Right kidney (tissue), 9 donors: ENCODE results near the gene SH3BGRL.

Experiments used
- DNase-seq: peaks from one replicate; pipeline ENCODE4 v3.0.0-alpha.2; 2016
- long read RNA-seq, 8 donors: transcript quantifications; one replicate each; lab custom pipeline, GENCODE V29; 2026

Gene SH3BGRL
- long read RNA-seq, donor 1, transcript SH3BGRL-201 (4 exons, 1,923 nt) = major isoform, 142 of 150 reads
- long read RNA-seq, donor 1, partial matches to known transcripts = 8 of 150 reads
- long read RNA-seq, donor 1, other reads (novel, unspliced or antisense) = 0 of 150 reads
- long read RNA-seq, donor 2, transcript SH3BGRL-201 (4 exons, 1,923 nt) = major isoform, 88 of 90 reads
- long read RNA-seq, donor 2, partial matches to known transcripts = 0 of 90 reads
- long read RNA-seq, donor 2, other reads (novel, unspliced or antisense) = 0 of 90 reads
- long read RNA-seq, donor 3, transcript SH3BGRL-201 (4 exons, 1,923 nt) = major isoform, 59 of 65 reads
- long read RNA-seq, donor 3, partial matches to known transcripts = 5 of 65 reads
- long read RNA-seq, donor 3, other reads (novel, unspliced or antisense) = 0 of 65 reads
- long read RNA-seq, donor 4, transcript SH3BGRL-201 (4 exons, 1,923 nt) = major isoform, 106 of 106 reads
- long read RNA-seq, donor 4, partial matches to known transcripts = 0 of 106 reads
- long read RNA-seq, donor 4, other reads (novel, unspliced or antisense) = 0 of 106 reads
- long read RNA-seq, donor 5, transcript SH3BGRL-201 (4 exons, 1,923 nt) = major isoform, 115 of 122 reads
- long read RNA-seq, donor 5, partial matches to known transcripts = 7 of 122 reads
- long read RNA-seq, donor 5, other reads (novel, unspliced or antisense) = 0 of 122 reads
- long read RNA-seq, donor 6, transcript SH3BGRL-201 (4 exons, 1,923 nt) = major isoform, 98 of 104 reads
- long read RNA-seq, donor 6, partial matches to known transcripts = 5 of 104 reads
- long read RNA-seq, donor 6, other reads (novel, unspliced or antisense) = 0 of 104 reads
- long read RNA-seq, donor 7, transcript SH3BGRL-201 (4 exons, 1,923 nt) = major isoform, 158 of 190 reads
- long read RNA-seq, donor 7, partial matches to known transcripts = 32 of 190 reads
- long read RNA-seq, donor 7, other reads (novel, unspliced or antisense) = 0 of 190 reads
- long read RNA-seq, donor 8, transcript SH3BGRL-201 (4 exons, 1,923 nt) = major isoform, 126 of 132 reads
- long read RNA-seq, donor 8, partial matches to known transcripts = 5 of 132 reads
- long read RNA-seq, donor 8, other reads (novel, unspliced or antisense) = 0 of 132 reads

GRCh38 chrX:81201671-81202455 is at the start of gene SH3BGRL, which contains the start of gene HMGN5:
Gene SH3BGRL, plus strand, starts transcription at chrX:81202102. Its CDS starts 99 bp downstream, at chrX:81202201.
Gene HMGN5, minus strand, starts transcription at chrX:81201913. Its CDS starts 80,364 bp downstream, at chrX:81121549.
- DNase-seq = peak; percentile 74

GRCh38 chrX:81168391-81168790 is 33.5 kb upstream of the SH3BGRL start:
- DNase-seq = no peak

DNA sequence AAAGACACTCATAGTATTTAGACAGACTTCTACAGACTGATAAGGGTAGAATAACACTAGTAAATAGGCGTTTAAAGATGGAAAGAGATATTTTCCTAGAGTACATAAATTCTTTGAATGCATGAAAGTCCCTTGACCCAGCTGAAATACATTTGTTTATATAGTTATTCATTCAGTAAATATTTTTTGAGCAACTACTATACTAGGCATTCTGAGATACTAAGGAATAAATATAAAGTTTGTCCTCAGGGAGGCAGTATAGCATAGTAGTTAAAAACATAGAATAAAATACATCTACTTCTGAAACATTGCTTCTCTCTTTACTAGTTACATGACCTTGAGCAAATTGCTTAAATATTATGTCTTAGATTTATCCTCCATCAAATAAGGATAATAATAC is 27.6 kb upstream of the SH3BGRL start:
- DNase-seq = no peak

GRCh38 chrX:81195259-81195658 is 6.6 kb upstream of the SH3BGRL start:
- DNase-seq = no peak

GRCh38 chrX:81195712-81196111 is 6.2 kb upstream of the SH3BGRL start:
- DNase-seq = no peak

DNA sequence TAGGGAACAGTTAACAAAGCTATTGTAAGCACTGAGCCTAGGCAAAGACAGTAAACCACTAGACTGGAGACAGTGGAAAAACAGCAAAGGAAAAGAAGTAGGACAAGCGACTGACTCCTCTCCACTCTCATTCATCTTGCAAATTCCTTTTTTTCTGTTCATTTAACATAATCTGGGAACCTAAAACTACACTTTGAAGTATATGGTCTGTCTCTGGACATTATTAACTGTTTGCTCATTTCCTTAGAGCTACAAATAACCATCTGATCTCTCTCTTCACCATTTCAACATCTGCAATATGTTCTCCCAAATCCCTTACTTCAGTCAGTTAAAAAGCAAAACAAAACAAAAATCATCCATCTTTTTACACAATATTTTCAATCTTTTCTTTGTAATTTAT is 831 bp upstream of the SH3BGRL start:
- DNase-seq = no peak

DNA sequence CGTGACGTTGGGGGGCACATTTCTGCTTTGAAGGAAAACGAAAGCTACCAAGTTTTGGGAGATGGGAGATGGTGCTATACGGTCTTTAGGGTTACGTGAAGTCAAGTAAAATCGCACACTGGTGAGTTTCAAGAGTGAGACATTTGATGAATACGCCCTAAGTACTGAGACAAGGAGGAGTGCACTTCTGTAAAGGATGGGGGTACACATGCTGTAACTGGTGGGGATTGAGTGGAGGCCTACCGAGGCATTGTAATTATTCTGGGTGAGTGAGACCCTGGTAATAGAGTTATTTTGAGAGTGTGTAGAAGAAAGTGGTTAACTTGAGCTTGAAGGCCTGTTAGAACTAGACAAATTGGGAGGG is 536 bp downstream of the SH3BGRL start:
- DNase-seq = no peak

DNA sequence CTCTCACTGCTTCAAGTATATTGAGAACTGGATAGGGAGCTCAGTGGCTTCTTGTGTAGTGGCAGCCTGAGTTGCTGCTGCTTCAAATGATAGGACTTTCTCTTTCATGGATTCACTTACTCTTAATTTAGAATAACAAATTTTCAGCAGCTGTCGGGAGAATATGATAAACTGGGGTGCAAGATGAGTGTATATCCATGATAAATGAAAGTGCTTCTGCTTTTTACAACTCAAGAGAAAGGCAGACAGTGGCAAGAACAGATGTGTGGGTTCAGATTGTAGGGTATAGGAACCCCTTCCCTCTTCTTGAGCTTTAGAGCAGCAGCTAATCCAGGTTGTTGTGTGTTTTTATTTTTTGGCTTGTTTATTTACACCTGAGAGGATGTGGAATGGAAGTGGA is 1.0 kb downstream of the SH3BGRL start:
- no peak for DNase-seq

- DNase-seq = no peak
These were observed 3.6 kb downstream of the SH3BGRL start for GRCh38 chrX:81205551-81205950.

DNA sequence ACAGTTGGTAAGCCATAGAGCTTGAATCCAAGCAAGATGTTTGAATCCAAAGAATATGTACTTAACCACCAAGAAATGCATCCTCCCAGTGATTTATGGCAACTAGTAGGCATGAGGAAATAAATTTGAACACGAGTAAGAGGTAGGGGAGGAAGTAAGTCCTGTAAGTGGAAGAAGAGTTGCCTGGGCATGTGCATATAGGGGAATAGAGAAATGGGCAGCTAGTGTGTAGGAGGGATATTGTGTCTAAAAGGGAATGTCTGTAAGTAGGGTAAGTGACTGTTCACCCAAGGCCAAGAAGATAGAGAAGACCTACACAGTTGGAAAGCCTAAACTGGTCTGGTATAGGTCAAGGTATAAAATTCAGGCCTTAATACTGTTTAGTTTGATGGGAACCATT is 4.6 kb downstream of the SH3BGRL start:
- DNase-seq = no peak

DNA sequence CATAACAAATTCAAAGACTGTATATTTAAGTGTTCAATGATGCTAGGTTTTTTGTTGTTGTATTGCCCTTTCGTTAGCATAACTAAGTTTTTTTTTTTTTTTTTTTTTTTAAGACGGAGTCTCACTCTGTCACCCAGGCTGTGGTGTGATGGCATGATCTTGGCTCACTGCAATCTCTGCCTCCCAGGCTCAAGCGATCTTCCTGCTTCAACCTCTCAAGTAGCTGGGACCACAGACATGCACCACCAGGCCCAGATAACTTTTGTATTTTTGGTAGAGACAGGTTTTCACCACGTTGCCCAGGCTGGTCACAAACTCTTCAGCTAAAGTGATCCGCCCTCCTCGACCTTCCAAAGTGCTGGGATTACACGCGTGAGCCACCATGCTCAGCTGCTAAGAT is 7.0 kb downstream of the SH3BGRL start:
- DNase-seq = no peak

GRCh38 chrX:81215685-81216084 is 13.8 kb downstream of the SH3BGRL start:
- no peak for DNase-seq

GRCh38 chrX:81229229-81229628 is 27.3 kb downstream of the SH3BGRL start:
- DNase-seq = no peak

DNA sequence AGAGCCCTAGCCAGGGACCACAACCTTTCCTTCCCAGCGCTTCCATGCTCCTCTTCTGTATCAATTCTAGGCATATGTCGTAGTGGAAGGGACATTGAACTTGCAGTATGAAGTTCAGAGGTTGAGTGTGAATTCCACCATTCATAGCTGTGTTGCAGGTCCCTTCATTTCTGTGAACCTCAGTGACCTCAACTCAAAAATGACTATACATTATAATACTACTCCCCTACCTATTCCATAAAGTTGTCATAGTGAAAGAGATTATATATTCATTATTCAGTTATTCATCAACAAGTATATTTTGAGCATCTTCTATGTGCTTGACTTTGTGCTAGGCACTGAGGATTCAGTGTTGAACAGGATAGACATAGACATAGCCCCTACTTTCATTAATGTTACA is 28.0 kb downstream of the SH3BGRL start:
- no peak for DNase-seq

GRCh38 chrX:81231476-81231875 is 29.6 kb downstream of the SH3BGRL start:
- DNase-seq = no peak

- DNase-seq = no peak
These were observed 30.3 kb downstream of the SH3BGRL start for GRCh38 chrX:81232218-81232617.

- DNase-seq = no peak
These were observed 35.6 kb downstream of the SH3BGRL start for GRCh38 chrX:81237516-81237915.

GRCh38 chrX:81238166-81238565 is 36.3 kb downstream of the SH3BGRL start:
- DNase-seq = no peak

- no peak for DNase-seq
These were observed 38.9 kb downstream of the SH3BGRL start for GRCh38 chrX:81240701-81241331.

- DNase-seq = no peak
These were observed 39.9 kb downstream of the SH3BGRL start for GRCh38 chrX:81241753-81242152.

- no peak for DNase-seq
These were observed 54.0 kb downstream of the SH3BGRL start for GRCh38 chrX:81255876-81256275.

GRCh38 chrX:81257817-81258216 is 55.9 kb downstream of the SH3BGRL start:
- DNase-seq = no peak
